HepG2 (cell line): Measurements from ENCODE around the gene PPP1R13L. TPM values are rescaled to one million over a fixed set of nuclear protein-coding genes. Genes with fewer than 3 reads are reported as not detected.

Experiments
- ATAC-seq: fragments of 200-7000 bp; cut with Tn5 transposase; 3 replicates; pipeline ENCODE4 v1.9.1; 2020; ENCODE audit warnings: mild to moderate bottlenecking, moderate library complexity
- BruUV-seq: library from RNA; stranded (reverse); fragments of 400-500 nt; replicated peaks from 2 replicates; lab custom pipeline; 2021; lab: Mats Ljungman, UMichigan
- CTCF ChIA-PET: fragments of 300-600 bp; formaldehyde crosslinking; extraction: SDS; loops from one replicate; lab custom pipeline; 2021; ENCODE audit warnings: low total read pairs, inconsistent platforms, low intra/inter-chr PET ratio; lab: Yijun Ruan, JAX
- POLR2A ChIA-PET: fragments of 350-600 bp; sonication (Branson Sonifier 250); formaldehyde crosslinking; loops from one replicate; lab custom pipeline; 2020; ENCODE audit warnings: antibody characterized with exemption, inconsistent platforms; lab: Yijun Ruan, JAX
- DNase-seq: peaks from one replicate; pipeline ENCODE4 v3.0.0-alpha.2; 2015; ENCODE audit warnings: low spot score
- FAIRE-seq: peaks from 3 replicates; lab custom pipeline; 2011; peaks lifted over from hg19 to GRCh38; lab: Jason Lieb, UNC
- H2AFZ ChIP-seq: one replicate; pipeline ENCODE4 v1.6.1; 2011; ENCODE audit warnings: low read length, inconsistent platforms
- H3K27ac ChIP-seq: fragments of 300-600 bp; 3 replicates; pipeline ENCODE4 v1.8.0; 2011; ENCODE audit warnings: mixed run types, mild to moderate bottlenecking, mixed read lengths, low read length, inconsistent platforms; ENCODE audit not compliant: insufficient read depth; ENCODE audit errors: extremely low read length
- H3K27me3 ChIP-seq, 2 experiments: fragments of 200-600 bp in 1 of 2; 2 replicates in 1 of 2; 3 replicates in 1 of 2; pipeline versions ENCODE4 v1.6.0 to v1.8.0; 2011; ENCODE audit warnings: low read length in 2 of 2, mild to moderate bottlenecking in 2 of 2, moderate library complexity in 2 of 2, inconsistent platforms in 1 of 2; ENCODE audit not compliant: insufficient read depth in 2 of 2, control insufficient read depth in 1 of 2
- H3K36me3 ChIP-seq, 2 experiments: fragments of 200-600 bp in 1 of 2; replicated peaks in 1 of 2; 2 replicates in 1 of 2; 3 replicates in 1 of 2; pipeline versions ENCODE4 v1.5.1 to v1.8.0; 2011; ENCODE audit warnings: low read length in 2 of 2, inconsistent platforms in 1 of 2; ENCODE audit not compliant: insufficient read depth in 2 of 2, control insufficient read depth in 1 of 2
- H3K4me1 ChIP-seq: 2 replicates; pipeline ENCODE4 v1.5.1; 2012; ENCODE audit warnings: low read length, inconsistent platforms; ENCODE audit not compliant: insufficient read depth
- H3K4me2 ChIP-seq: 2 replicates; pipeline ENCODE4 v1.6.0; 2011; ENCODE audit warnings: low read depth, low read length, inconsistent platforms
- H3K4me3 ChIP-seq, 3 experiments: fragments of 200-600 bp in 1 of 3; sonication (generic), shearing (Covaris generic) in 1 of 3; replicated peaks in 1 of 3; 2 replicates each; pipeline ENCODE4 v1.5.1; 2011 to 2016; ENCODE audit warnings: low read length in 3 of 3, inconsistent platforms in 2 of 3, low read depth in 2 of 3, mild to moderate bottlenecking in 2 of 3, control low read depth in 1 of 3, mixed read lengths in 1 of 3; ENCODE audit not compliant: insufficient read depth in 1 of 3
- H3K79me2 ChIP-seq: one replicate; pipeline ENCODE4 v1.6.1; 2011; ENCODE audit warnings: low read length, inconsistent platforms; ENCODE audit not compliant: insufficient read depth
- H3K9ac ChIP-seq: 2 replicates; pipeline ENCODE4 v1.6.0; 2011; ENCODE audit warnings: mild to moderate bottlenecking, low read depth, low read length, inconsistent platforms; ENCODE audit not compliant: insufficient read depth
- H3K9me3 ChIP-seq: 2 replicates; pipeline ENCODE4 v1.5.1; 2012; ENCODE audit warnings: mild to moderate bottlenecking, low read length
- H4K20me1 ChIP-seq: 2 replicates; pipeline ENCODE4 v1.6.0; 2011; ENCODE audit warnings: inconsistent platforms, mild to moderate bottlenecking, low read length, moderate library complexity; ENCODE audit not compliant: insufficient read depth
- HNF1A ChIP-seq, 2 experiments: sonication (generic) in 1 of 2; formaldehyde crosslinking in 1 of 2; IDR thresholded peaks; 2 replicates each; pipeline versions ENCODE4 v1.4.0 to v1.6.1; 2016 to 2020; ENCODE audit warnings: borderline replicate concordance in 1 of 2, low read depth in 1 of 2, mild to moderate bottlenecking in 1 of 2, missing genetic modification reagents in 1 of 2
- ZFYVE20 ChIP-seq: sonication (generic); formaldehyde crosslinking; IDR thresholded peaks from 2 replicates; pipeline ENCODE4 v1.8.0; 2023; ENCODE audit warnings: low read depth, mild to moderate bottlenecking, moderate library complexity, missing genetic modification reagents, borderline replicate concordance
- WGBS: methylation state at CpG from one replicate; pipeline ENCODE4 v1.1.6; 2017; ENCODE audit warnings: low lambda C conversion rate; 5-methylcytosine and 5-hydroxymethylcytosine counted together
- in situ Hi-C: cut with HindIII; loops from 2 replicates; pipeline ENCODE4 v1.10.0; 2017; ENCODE audit warnings: low pct_unique_long_range_greater_than_20kb; ENCODE audit not compliant: extremely low pct_ligation_motif_present
- intact Hi-C: fragments of 100-400 bp; cut with micrococcal nuclease; formaldehyde crosslinking; loops from one replicate; pipeline ENCODE4 v1.10.0; 2022; ENCODE audit not compliant: unreplicated experiment
- polyA plus RNA-seq, 8 experiments: library from polyadenylated mRNA; depleted of rRNA in 3 of 8; stranded (reverse) in 7 of 8; unstranded in 1 of 8; fragments of >200 nt; fragmentation: Illumina TruSeq in 4 of 8; extraction: Trizol in 4 of 8; gene quantifications; 2 replicates each; pipeline versions ENCODE4 v1.2.1 to v1.2.3, GENCODE V29; 2011 to 2016; ENCODE audit warnings: low read depth in 4 of 8, missing spikeins in 1 of 8, mixed read lengths in 1 of 8; ENCODE audit not compliant: insufficient read depth in 1 of 8
- total RNA-seq, 5 experiments: library from RNA; depleted of rRNA; stranded (reverse); fragments of >200 nt; fragmentation: Illumina TruSeq; extraction: Trizol; gene quantifications; 2 replicates each; pipeline ENCODE4 v1.2.3, GENCODE V29; 2016; ENCODE audit warnings: low read depth in 1 of 5

Gene PPP1R13L
- total and polyA plus RNA-seq, 2 of the 13 experiments (the other 11 are each of a cell fraction or from before 2014, with no cell fraction given), result 1.3 to 6.6 TPM

- CTCF ChIA-PET, result interaction anchor here (1.5 to 2.8 kb wide), 3 partner anchors 36 to 82 kb away, joined by 5 to 19 read pairs (median 12); no protein-coding TSS in a partner anchor
- 93% methylated on average over 4 of the region's 4 CpGs for WGBS
- no peaks in the 10 kb centered on the region for H4K20me1 ChIP-seq
- intact Hi-C loops (no loop called here), in situ Hi-C loops (no loop called here)
- H3K27ac ChIP-seq, result no peak overlapping the region
- DNase-seq (no peak), FAIRE-seq (no peak), ATAC-seq (no peak)
- POLR2A ChIA-PET, result no interaction called here
- H2AFZ ChIP-seq, result no peak overlapping the region
- H3K36me3 ChIP-seq, result peaks cover 2 to 3% of the 10 kb centered on the region in 2 experiments; a peak in 2 of 5 replicates
- H3K9ac ChIP-seq, result peak overlapping the region; percentile 94; the same call in 1 of the 2 replicates
- BruUV-seq, result no TSS peak
- no peak for TF ChIP-seq HNF1A (IDR thresholded peaks at IDR 0.05; ENCODE audit: low read depth)
- TF ChIP-seq HNF1A (CRISPR knock-in tag; IDR thresholded peaks at IDR 0.05; ENCODE audit: borderline replicate concordance), result no peak
- TF ChIP-seq ZFYVE20 (CRISPR knock-in tag), result no peak
- no peak overlapping the region for H3K4me3 ChIP-seq
- H3K27me3 ChIP-seq, result no peaks in the 10 kb centered on the region; a peak in 1 of 5 replicates
- H3K4me2 ChIP-seq, result peak overlapping the region; percentile 85; the same call in 1 of the 2 replicates
- H3K79me2 ChIP-seq, result peaks cover 23% of the 10 kb centered on the region
- peaks cover 29% of the 10 kb centered on the region for H3K4me1 ChIP-seq
- H3K9me3 ChIP-seq, result no peaks in the 10 kb centered on the region
These were observed 1.6 kb downstream of the PPP1R13L start for GRCh38 chr19:45403272-45403671.
